PFSK-1 (cell line): ENCODE measurements around the gene TBX1.

Experiments used
- POLR2AphosphoS5 ChIP-seq: IDR thresholded peaks from 2 replicates; pipeline ENCODE4 v1.6.1; 2012; ENCODE audit warnings: low read depth, mild to moderate bottlenecking, control low read depth, low read length, moderate library complexity
- SIN3A ChIP-seq: IDR thresholded peaks from 2 replicates; pipeline ENCODE4 v1.6.1; 2012; ENCODE audit warnings: mild to moderate bottlenecking, low read length, moderate library complexity, borderline replicate concordance; ENCODE audit not compliant: insufficient read depth
- TAF1 ChIP-seq: IDR thresholded peaks from 2 replicates; pipeline ENCODE4 v1.6.1; 2012; ENCODE audit warnings: low read length, control low read depth, borderline replicate concordance; ENCODE audit not compliant: insufficient read depth

- no peak for TF ChIP-seq TAF1
- no peak for TF ChIP-seq SIN3A
- no peak for TF ChIP-seq POLR2AphosphoS5
These were observed 39.6 kb upstream of the TBX1 start for GRCh38 chr22:19720999-19721329.
